ENCODE data around the gene TMEM134. TPM values are rescaled to one million over a fixed set of nuclear protein-coding genes. Genes with fewer than 3 reads are reported as not detected.

The TMEM134 gene
- total RNA-seq, 1 experiment from 2014 or later = 47.5 TPM

- no peak for DNase-seq (ENCODE audit: low read depth)
Measured at GRCh38 chr11:67500831-67501715, 32.0 kb upstream of the TMEM134 start.

GRCh38 chr11:67500484-67500821 lies 31.4 kb upstream of the TMEM134 start:
- no peak for DNase-seq (ENCODE audit: low read depth)

DNA sequence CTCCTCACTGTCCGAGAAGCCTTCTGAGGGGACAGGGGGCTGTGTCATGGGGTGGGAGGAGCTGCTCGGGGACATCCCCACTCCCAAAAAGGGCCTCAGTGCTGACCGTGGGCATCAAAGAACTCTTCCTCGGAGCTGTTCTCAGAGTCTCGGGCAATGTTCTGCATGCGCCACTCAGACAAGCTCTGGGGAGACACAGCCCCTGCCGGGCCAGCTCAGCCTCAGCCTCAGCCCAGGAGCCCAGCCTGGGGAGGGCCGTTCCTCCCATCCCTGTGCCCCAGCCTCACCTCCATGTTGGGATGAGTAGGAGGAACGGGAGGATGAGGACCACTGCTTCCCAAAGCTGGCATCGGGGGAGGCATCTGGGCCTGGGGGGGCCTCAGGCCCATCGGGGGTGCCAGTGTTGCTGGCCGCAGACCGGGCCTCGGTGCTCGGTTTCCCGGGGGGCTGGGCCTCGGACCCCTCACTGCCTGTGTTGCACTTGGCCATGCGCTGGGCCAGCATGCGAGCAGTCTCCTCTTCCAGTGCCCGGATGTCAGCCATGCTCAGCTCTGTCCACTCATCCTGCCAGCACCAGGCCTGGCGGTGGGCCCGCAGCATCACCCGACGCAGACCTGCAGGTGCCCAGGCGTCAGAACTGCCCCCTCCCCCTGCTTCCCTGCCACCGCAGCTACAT lies 30.9 kb upstream of the TMEM134 start:
- DNase-seq (ENCODE audit: low read depth) = no peak

GRCh38 chr11:67498544-67498972 lies 29.5 kb upstream of the TMEM134 start:
- no peak for DNase-seq (ENCODE audit: low read depth)

GRCh38 chr11:67497656-67498291 lies 28.7 kb upstream of the TMEM134 start:
- no peak for DNase-seq (ENCODE audit: low read depth)

- DNase-seq (ENCODE audit: low read depth) = no peak
Measured at GRCh38 chr11:67496113-67496512, 27.1 kb upstream of the TMEM134 start.

DNA sequence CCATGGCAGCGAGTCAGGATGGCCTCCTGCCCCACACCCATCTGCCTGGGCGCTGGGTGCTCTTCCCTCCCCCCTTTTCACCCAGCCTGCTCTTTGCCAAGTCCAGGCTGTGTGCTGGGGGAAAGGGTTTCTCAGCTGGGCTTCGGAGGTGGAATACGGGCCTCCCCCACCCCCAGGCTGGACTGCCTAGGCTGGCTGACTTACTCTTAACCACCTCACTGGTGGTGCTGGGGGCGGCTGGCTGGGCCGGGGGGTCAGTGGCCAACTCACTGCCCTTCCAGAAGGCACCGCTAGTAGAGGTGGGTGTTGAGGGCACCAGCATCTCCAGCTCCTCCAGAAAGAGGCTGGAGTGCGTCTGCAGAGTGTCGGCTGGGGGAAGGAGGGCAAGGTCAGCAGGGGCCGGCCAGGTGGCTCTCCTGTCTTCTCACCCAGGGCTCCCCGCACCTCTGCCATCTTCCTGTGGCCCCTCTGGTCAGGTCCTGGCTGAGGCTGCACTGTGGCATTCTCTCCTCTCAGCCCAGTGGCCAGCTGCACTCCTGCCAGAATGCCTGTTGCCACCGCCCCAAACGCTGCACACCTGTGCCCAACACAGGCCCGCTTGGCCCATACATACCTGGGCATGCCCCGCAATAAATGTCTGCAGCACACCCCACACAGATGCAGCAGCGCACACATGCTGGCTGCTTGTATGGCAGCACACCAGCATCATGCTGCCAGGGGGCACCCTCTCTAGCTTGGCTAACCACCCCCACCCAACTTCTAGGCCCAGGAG lies 26.4 kb upstream of the TMEM134 start:
- no peak for DNase-seq (ENCODE audit: low read depth)

DNA sequence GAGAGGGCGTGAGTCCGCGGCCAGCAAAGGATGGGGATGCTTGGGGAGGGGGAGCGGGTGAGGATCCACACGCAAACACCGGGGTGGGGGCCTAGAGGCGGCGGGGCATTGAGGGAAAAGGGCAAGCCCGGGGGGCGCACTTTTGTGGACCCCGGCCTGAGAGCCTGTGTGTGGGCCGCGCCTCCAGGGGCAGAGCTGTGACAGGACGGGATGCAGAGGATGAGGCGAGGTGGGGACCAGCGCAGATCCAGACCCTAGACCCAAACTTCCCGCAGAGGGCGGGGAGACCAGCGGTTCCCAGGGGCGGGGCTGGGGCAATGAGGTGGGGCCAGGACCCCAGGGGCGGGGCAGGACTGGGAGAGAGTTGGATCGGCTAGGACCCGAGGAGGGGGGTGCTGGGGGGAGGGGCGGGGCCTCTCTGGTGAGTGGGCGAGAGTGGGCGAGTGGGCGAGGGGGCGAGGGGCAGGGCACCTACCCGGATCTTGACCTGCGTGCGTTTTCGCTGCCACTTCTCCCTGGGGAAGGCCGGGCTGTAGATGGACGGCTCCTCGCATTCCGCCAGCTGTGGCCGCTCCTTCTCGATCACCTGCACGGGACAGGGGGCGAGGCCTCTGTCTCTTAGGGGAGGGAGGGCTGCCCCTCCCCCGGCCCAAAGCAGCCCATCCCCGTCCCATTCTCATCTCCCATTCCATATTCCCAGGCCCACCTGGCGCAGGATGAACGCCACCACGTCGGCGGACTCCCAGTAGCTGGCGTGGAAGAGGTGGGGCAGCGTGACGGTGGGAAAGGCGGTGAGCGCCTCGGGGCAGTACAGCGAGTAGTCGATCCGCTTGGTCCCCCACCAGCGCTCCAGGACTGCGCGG lies 25.6 kb upstream of the TMEM134 start:
- no peak for DNase-seq (ENCODE audit: low read depth)

DNA sequence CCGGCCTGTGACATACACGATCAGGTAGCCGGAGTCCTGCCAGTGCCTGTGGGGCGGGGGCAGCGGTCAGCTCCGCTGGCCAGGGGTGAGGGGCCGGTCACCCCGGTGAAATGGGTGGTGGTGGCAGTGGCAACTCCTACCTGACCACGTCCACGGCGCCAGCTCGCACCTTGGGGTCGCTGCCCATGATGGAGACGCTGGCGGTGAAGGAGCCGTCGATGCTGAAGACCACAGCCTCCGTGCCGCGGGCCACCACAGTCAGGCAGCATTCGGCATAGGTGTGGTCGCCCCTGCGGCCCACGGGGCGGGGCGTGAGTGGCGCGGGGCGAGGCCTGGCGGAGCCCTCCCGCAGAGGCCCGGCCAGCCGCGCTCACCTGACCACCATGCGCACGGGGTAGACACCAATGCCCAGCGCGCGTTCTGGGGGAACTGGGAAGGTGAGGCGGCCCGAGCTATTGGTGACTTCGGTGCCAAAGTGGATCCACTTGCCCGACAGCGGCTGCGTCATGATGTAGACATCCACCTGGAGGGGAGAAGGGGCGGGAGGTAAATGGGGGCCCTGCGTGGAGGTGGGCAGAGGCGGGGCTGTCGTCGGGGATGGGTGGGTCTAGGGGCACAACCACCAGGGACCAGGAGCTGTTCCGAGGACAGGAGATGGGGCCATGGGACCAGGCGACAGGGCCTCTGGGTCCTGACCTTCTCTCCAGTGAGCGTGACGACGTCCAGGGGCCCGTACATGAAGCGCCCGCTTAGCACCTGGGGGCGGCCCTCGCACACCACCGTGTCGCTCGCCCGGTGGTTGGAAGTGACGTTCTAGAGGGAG lies 24.7 kb upstream of the TMEM134 start:
- no peak for DNase-seq (ENCODE audit: low read depth)

DNA sequence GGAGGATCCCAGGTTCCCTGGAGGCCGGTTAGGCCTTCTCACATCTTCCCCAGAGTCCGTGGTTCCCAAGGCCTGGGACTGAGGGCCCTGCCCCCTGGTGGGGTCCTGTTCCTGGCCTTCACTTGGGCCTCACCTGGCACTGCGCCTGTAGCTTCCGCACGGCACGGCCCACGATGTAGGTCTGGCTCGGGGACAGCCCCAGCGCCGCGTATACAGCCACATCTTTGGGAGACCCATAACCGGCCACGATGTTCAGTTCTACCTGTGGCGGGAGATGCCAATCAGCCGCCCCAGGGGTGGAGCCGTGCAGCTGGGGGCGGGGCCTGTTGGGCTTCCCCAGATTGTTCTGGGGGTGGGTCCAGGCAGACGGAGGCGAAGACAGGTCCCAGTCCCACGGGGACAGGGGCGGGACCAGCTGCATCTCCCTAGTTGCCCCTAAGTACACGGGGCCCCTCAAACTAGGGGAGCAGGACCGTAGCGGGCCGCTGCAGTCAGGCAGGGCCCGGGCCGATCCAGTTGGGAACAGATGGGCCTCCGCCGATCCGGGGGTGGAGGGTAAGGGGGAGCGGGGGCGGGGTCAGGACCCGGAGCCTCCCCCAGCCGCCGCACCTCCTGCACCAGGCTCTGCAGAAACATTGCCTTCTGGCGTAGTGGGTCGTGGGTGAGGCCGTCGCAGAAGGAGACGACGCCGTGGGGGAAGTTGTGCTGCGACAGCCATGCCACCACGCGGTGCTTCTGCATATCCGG lies 23.9 kb upstream of the TMEM134 start:
- DNase-seq (ENCODE audit: low read depth) = no peak

DNA sequence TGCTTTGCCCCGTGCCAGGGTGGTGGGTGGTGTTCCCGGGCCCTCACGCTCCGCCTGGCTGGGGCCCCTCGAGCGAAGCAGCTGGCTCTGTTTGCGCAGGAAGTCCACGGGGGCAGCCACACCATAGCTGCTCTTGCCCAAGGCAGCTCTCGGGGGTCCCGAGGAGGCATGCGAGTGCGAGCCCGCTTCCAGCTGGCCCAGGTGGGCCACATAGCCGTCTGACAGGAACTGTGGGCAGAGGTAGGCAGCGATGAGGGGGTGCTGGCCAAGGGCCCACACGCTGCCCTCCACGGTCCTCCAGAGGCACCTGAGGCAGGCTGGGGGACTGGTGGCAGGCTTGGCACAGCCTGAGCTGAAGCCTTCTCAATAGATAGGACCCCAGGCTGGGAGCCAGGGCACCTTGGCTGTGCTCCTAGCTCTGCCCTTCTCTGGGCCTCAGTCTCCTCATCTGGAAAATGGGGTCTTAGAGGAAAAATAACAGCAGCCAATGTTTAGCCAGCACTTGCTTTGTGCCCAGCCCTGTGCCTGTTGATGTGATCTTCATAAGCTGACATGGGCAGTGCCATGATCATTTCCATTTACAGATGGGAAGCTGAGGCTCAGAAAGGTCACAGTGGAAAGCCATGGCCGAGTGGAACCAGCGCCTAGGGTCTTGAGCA lies 23.1 kb upstream of the TMEM134 start:
- DNase-seq (ENCODE audit: low read depth) = no peak

GRCh38 chr11:67491276-67492068 lies 22.4 kb upstream of the TMEM134 start:
- no peak for DNase-seq (ENCODE audit: low read depth)

DNA sequence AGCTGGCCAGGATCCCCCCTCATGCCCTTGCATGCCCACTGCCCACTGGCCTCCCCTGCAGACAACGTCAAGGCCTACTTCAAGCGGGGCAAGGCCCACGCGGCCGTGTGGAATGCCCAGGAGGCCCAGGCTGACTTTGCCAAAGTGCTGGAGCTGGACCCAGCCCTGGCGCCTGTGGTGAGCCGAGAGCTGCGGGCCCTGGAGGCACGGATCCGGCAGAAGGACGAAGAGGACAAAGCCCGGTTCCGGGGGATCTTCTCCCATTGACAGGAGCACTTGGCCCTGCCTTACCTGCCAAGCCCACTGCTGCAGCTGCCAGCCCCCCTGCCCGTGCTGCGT lies 21.6 kb upstream of the TMEM134 start:
- DNase-seq (ENCODE audit: low read depth) = no peak

- no peak for DNase-seq (ENCODE audit: low read depth)
Measured at GRCh38 chr11:67489885-67490726, 21.1 kb upstream of the TMEM134 start.

DNA sequence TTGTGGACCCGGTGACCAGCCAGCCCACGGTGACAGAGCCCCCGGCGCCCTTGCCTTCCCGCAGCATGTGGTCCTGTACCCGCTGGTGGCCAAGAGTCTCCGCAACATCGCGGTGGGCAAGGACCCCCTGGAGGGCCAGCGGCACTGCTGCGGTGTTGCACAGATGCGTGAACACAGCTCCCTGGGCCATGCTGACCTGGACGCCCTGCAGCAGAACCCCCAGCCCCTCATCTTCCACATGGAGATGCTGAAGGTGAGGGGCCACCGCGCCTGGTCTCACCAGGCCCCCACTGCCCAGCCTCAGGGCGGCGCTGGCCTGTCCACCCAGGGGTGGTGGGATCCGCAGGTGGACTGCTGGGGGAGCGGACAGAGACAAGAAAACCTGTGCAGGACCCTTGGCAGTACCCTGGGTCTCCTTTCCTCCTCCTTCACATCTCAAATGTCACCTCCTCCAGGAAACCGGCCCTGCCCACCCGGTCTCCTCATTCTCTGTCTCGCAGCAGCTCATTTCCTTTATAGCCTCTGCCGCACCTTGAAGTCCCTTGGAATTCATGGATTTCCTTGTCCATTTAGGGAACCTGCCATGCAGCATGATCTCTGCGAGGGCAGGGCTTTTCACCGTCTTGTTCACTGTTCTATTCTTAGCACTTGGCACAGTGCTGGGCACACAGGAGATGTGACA lies 20.3 kb upstream of the TMEM134 start:
- DNase-seq (ENCODE audit: low read depth) = no peak

DNA sequence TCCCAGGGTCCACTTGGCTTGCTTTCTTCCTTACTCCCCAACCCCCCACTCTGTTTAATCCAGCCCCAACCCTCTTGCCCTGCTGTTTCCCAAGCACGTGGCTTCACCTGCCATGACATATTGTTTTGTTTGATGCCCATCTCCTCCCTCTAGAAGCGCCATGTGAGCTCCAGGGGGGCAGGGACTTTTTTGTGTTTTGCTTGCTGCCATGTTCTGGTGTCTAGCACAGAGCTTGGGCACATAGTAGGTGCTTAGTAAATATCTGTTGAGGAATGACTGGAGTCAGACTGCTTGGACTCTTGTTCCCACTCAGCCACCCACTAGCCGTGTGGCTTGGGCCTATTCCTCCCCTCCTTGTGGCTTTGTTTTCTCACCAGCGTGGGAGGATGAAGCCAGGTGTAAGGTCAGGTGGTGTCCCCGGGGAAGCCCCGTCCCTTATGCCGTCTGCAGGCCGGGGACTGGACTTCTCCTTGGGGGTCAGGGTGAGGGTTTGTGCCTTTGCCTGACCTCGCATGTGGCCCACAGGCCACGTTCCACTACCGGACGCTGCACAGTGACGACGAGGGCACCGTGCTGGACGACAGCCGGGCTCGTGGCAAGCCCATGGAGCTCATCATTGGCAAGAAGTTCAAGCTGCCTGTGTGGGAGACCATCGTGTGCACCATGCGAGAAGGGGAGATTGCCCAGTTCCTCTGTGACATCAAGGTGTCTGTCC lies 17.6 kb upstream of the TMEM134 start:
- DNase-seq (ENCODE audit: low read depth) = no peak
